H1 (cell line): Measurements from ENCODE around the gene TNIK. TPM values are rescaled to one million over a fixed set of nuclear protein-coding genes. Genes with fewer than 3 reads are reported as not detected.

Source experiments
- CBX5 ChIP-seq: fragments of 300-800, 300-1000 bp; sonication (generic); IDR thresholded peaks from 2 replicates; pipeline ENCODE4 v1.7.1; 2016; ENCODE audit warnings: antibody characterized with exemption, low read length, low read depth
- CEBPB ChIP-seq: IDR thresholded peaks from 2 replicates; pipeline ENCODE4 v1.6.1; 2012; ENCODE audit warnings: low read depth, low read length
- FOSL1 ChIP-seq: IDR thresholded peaks from 2 replicates; pipeline ENCODE4 v1.6.1; 2011; ENCODE audit warnings: mild to moderate bottlenecking, low read depth, low read length, moderate library complexity; ENCODE audit not compliant: insufficient read depth
- SUZ12 ChIP-seq: fragments of 200-600 bp; sonication (generic); IDR thresholded peaks from 2 replicates; pipeline ENCODE4 v1.6.1; 2012; ENCODE audit warnings: mild to moderate bottlenecking, inconsistent platforms, low read length, moderate library complexity, mixed read lengths
- TEAD4 ChIP-seq: IDR thresholded peaks from 2 replicates; pipeline ENCODE4 v1.6.1; 2012; ENCODE audit warnings: low read depth, low read length, inconsistent platforms, mixed read lengths
- polyA plus RNA-seq, 7 experiments: library from polyadenylated mRNA; depleted of rRNA in 3 of 7; stranded (reverse) in 5 of 7; unstranded in 2 of 7; fragments of >200 nt in 5 of 7; fragments of 200-250 nt in 2 of 7; gene quantifications; 1 replicate in 5 of 7; 2 replicates in 1 of 7; 4 replicates in 1 of 7; pipeline versions ENCODE4 v1.2.1 to v1.2.3, GENCODE V29; 2011 to 2013; ENCODE audit warnings: missing spikeins in 2 of 7, mixed read lengths in 2 of 7
- total RNA-seq: library from RNA; stranded (reverse); fragmentation: NEBNext Ultra II Directional; extraction: Animal tissue kit (Norgen Biotek cat#: 25700); gene quantifications from 2 replicates; pipeline ENCODE4 v1.2.1, GENCODE V29; 2021
- TF ChIP-seq, protein P1 (sequence below), 3 experiments: IDR thresholded peaks; 1 replicate in 2 of 3; 2 replicates in 1 of 3; pipeline versions ENCODE4 v1.5.1 to v1.6.1; 2011; ENCODE audit warnings: low read length in 3 of 3, mild to moderate bottlenecking in 3 of 3, inconsistent platforms in 2 of 3, low read depth in 1 of 3, moderate library complexity in 1 of 3; ENCODE audit not compliant: insufficient read depth in 1 of 3; ENCODE audit errors: control extremely low read depth in 1 of 3
- TF ChIP-seq, protein P2 (sequence below): fragments of 300-600 bp; sonication (generic); IDR thresholded peaks from 2 replicates; pipeline ENCODE4 v1.7.1; 2012; ENCODE audit warnings: low read length, moderate library complexity, mild to moderate bottlenecking, inconsistent platforms; ENCODE audit not compliant: insufficient replicate concordance
- TF ChIP-seq, protein P3 (sequence below): IDR thresholded peaks from 2 replicates; pipeline ENCODE4 v1.6.1; 2012; ENCODE audit warnings: inconsistent platforms

TNIK gene
- total and polyA plus RNA-seq, 2 of the 8 experiments (the other 6 are each of a cell fraction or from before 2014, with no cell fraction given), result 7.4 to 42.0 TPM

- TF ChIP-seq, protein P1, sequence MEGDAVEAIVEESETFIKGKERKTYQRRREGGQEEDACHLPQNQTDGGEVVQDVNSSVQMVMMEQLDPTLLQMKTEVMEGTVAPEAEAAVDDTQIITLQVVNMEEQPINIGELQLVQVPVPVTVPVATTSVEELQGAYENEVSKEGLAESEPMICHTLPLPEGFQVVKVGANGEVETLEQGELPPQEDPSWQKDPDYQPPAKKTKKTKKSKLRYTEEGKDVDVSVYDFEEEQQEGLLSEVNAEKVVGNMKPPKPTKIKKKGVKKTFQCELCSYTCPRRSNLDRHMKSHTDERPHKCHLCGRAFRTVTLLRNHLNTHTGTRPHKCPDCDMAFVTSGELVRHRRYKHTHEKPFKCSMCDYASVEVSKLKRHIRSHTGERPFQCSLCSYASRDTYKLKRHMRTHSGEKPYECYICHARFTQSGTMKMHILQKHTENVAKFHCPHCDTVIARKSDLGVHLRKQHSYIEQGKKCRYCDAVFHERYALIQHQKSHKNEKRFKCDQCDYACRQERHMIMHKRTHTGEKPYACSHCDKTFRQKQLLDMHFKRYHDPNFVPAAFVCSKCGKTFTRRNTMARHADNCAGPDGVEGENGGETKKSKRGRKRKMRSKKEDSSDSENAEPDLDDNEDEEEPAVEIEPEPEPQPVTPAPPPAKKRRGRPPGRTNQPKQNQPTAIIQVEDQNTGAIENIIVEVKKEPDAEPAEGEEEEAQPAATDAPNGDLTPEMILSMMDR (IDR thresholded peaks at IDR 0.05; ENCODE audit: control extremely low read depth in 1 of 3, insufficient read depth in 1 of 3, low read depth in 1 of 3, low read length in 3 of 3), result no peak
- no peak for TF ChIP-seq SUZ12
- TF ChIP-seq TEAD4, result no peak
- TF ChIP-seq CBX5, result no peak
- no peak for TF ChIP-seq FOSL1
- TF ChIP-seq, protein P2, sequence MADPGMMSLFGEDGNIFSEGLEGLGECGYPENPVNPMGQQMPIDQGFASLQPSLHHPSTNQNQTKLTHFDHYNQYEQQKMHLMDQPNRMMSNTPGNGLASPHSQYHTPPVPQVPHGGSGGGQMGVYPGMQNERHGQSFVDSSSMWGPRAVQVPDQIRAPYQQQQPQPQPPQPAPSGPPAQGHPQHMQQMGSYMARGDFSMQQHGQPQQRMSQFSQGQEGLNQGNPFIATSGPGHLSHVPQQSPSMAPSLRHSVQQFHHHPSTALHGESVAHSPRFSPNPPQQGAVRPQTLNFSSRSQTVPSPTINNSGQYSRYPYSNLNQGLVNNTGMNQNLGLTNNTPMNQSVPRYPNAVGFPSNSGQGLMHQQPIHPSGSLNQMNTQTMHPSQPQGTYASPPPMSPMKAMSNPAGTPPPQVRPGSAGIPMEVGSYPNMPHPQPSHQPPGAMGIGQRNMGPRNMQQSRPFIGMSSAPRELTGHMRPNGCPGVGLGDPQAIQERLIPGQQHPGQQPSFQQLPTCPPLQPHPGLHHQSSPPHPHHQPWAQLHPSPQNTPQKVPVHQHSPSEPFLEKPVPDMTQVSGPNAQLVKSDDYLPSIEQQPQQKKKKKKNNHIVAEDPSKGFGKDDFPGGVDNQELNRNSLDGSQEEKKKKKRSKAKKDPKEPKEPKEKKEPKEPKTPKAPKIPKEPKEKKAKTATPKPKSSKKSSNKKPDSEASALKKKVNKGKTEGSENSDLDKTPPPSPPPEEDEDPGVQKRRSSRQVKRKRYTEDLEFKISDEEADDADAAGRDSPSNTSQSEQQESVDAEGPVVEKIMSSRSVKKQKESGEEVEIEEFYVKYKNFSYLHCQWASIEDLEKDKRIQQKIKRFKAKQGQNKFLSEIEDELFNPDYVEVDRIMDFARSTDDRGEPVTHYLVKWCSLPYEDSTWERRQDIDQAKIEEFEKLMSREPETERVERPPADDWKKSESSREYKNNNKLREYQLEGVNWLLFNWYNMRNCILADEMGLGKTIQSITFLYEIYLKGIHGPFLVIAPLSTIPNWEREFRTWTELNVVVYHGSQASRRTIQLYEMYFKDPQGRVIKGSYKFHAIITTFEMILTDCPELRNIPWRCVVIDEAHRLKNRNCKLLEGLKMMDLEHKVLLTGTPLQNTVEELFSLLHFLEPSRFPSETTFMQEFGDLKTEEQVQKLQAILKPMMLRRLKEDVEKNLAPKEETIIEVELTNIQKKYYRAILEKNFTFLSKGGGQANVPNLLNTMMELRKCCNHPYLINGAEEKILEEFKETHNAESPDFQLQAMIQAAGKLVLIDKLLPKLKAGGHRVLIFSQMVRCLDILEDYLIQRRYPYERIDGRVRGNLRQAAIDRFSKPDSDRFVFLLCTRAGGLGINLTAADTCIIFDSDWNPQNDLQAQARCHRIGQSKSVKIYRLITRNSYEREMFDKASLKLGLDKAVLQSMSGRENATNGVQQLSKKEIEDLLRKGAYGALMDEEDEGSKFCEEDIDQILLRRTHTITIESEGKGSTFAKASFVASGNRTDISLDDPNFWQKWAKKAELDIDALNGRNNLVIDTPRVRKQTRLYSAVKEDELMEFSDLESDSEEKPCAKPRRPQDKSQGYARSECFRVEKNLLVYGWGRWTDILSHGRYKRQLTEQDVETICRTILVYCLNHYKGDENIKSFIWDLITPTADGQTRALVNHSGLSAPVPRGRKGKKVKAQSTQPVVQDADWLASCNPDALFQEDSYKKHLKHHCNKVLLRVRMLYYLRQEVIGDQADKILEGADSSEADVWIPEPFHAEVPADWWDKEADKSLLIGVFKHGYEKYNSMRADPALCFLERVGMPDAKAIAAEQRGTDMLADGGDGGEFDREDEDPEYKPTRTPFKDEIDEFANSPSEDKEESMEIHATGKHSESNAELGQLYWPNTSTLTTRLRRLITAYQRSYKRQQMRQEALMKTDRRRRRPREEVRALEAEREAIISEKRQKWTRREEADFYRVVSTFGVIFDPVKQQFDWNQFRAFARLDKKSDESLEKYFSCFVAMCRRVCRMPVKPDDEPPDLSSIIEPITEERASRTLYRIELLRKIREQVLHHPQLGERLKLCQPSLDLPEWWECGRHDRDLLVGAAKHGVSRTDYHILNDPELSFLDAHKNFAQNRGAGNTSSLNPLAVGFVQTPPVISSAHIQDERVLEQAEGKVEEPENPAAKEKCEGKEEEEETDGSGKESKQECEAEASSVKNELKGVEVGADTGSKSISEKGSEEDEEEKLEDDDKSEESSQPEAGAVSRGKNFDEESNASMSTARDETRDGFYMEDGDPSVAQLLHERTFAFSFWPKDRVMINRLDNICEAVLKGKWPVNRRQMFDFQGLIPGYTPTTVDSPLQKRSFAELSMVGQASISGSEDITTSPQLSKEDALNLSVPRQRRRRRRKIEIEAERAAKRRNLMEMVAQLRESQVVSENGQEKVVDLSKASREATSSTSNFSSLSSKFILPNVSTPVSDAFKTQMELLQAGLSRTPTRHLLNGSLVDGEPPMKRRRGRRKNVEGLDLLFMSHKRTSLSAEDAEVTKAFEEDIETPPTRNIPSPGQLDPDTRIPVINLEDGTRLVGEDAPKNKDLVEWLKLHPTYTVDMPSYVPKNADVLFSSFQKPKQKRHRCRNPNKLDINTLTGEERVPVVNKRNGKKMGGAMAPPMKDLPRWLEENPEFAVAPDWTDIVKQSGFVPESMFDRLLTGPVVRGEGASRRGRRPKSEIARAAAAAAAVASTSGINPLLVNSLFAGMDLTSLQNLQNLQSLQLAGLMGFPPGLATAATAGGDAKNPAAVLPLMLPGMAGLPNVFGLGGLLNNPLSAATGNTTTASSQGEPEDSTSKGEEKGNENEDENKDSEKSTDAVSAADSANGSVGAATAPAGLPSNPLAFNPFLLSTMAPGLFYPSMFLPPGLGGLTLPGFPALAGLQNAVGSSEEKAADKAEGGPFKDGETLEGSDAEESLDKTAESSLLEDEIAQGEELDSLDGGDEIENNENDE, result no peak
- TF ChIP-seq, protein P3, sequence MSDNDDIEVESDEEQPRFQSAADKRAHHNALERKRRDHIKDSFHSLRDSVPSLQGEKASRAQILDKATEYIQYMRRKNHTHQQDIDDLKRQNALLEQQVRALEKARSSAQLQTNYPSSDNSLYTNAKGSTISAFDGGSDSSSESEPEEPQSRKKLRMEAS, result no peak
- TF ChIP-seq CEBPB, result no peak
Observed at GRCh38 chr3:171504376-171504775, 44.2 kb upstream of the TNIK start (continued).
